ENCODE results near the gene TP53BP2.

DNA sequence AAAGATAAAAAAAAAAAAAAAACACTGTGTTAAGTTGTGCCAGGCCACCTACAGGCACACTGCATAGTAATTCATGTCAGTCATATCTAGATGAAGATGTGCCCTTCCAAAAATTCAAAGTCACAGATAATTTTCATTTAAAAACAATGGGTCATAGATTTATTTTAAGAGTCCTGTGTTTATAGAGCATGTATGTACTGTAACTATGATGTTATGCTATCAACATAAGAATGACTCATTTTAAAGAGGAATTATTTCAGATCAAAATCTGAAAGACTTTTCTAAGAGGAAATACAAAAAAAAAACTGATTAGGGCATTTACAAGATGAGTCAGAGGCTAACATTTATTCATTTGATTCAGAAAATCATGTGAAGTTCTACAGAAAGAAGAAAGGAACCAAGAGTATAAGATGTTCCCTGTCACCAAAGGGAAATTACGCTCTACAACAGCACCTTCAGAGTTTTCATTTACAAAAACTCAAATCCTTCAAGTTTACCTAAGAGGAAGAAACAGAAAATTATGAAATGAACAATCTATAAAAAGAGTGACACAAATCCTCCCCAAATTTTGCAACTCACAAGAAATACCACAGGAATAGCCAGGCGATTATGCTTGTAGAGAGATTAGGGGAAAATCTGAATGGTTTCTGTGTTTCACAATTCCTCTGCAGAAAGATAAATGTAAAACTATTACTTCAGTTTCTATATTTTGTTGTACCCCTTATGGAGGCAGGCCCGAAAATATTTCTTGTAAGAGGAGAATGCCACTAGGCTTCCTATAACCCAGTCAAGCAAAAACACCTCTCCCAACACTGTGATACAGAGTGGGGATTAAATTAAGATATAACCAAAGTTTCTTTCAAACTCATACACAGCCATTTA lies 13.8 kb downstream of the TP53BP2 start:
- TF ChIP-seq, protein P1, sequence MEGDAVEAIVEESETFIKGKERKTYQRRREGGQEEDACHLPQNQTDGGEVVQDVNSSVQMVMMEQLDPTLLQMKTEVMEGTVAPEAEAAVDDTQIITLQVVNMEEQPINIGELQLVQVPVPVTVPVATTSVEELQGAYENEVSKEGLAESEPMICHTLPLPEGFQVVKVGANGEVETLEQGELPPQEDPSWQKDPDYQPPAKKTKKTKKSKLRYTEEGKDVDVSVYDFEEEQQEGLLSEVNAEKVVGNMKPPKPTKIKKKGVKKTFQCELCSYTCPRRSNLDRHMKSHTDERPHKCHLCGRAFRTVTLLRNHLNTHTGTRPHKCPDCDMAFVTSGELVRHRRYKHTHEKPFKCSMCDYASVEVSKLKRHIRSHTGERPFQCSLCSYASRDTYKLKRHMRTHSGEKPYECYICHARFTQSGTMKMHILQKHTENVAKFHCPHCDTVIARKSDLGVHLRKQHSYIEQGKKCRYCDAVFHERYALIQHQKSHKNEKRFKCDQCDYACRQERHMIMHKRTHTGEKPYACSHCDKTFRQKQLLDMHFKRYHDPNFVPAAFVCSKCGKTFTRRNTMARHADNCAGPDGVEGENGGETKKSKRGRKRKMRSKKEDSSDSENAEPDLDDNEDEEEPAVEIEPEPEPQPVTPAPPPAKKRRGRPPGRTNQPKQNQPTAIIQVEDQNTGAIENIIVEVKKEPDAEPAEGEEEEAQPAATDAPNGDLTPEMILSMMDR (IDR thresholded peaks at IDR 0.05): no peak
- TF ChIP-seq EP300 (IDR thresholded peaks at IDR 0.05): peak in 1 of 2 donors; percentile 22
- TF ChIP-seq POLR2A (IDR thresholded peaks at IDR 0.05): no peak
